Epithelial cell of proximal tubule (primary cell): ENCODE data around the gene RBM39. TPM values are rescaled to one million over a fixed set of nuclear protein-coding genes. Genes with fewer than 3 reads are reported as not detected.
"Not testable (repeated sequence)": the region's sequence is repeated elsewhere in the genome, so short reads cannot be mapped to it uniquely, and the experiment has no call there.

Experiments used
- DNase-seq: peaks from one replicate; pipeline ENCODE4 v3.0.0-alpha.2; 2011; ENCODE audit warnings: low read depth
- H3K4me3 ChIP-seq: 2 replicates; pipeline ENCODE4 v1.5.1; 2011; ENCODE audit warnings: low read depth, mild to moderate bottlenecking, low read length
- CTCF ChIP-seq: conservative IDR thresholded peaks from 2 replicates; pipeline ENCODE4 v1.5.1; 2012; ENCODE audit warnings: low read depth, mild to moderate bottlenecking, low read length
- total RNA-seq: library from RNA; depleted of rRNA; stranded (reverse); fragments of >200 nt; gene quantifications from 2 replicates; pipeline ENCODE4 v1.2.3, GENCODE V29; 2015

Gene RBM39
- total RNA-seq, 1 donor from 2014 or later: 148 TPM

- H3K4me3 ChIP-seq: no peak overlapping the region
- DNase-seq: no peak
- TF ChIP-seq CTCF: no peak
These were observed 24.8 kb upstream of the RBM39 start for GRCh38 chr20:35766843-35767242.

GRCh38 chr20:35764936-35765335 is 22.9 kb upstream of the RBM39 start:
- not testable (repeated sequence) for H3K4me3 ChIP-seq, DNase-seq

GRCh38 chr20:35762461-35762860 is 20.4 kb upstream of the RBM39 start:
- no peak for TF ChIP-seq CTCF
- H3K4me3 ChIP-seq: no peak overlapping the region
- no peak for DNase-seq

GRCh38 chr20:35761548-35761947 is 19.5 kb upstream of the RBM39 start:
- not testable (repeated sequence) for H3K4me3 ChIP-seq, DNase-seq

GRCh38 chr20:35757098-35757705 is 15.1 kb upstream of the RBM39 start:
- no peak overlapping the region for H3K4me3 ChIP-seq
- no peak for DNase-seq
- TF ChIP-seq CTCF: no peak

- TF ChIP-seq CTCF: no peak
- DNase-seq: no peak
- no peak overlapping the region for H3K4me3 ChIP-seq
These were observed 14.3 kb upstream of the RBM39 start for GRCh38 chr20:35756404-35756803.

- H3K4me3 ChIP-seq: no peak overlapping the region
- TF ChIP-seq CTCF: no peak
- DNase-seq: no peak
These were observed 8.6 kb upstream of the RBM39 start for GRCh38 chr20:35750611-35751010.

- not testable (repeated sequence) for H3K4me3 ChIP-seq, DNase-seq
These were observed 2.4 kb upstream of the RBM39 start for GRCh38 chr20:35744492-35744841.
